BLaER1 treated with 17β-estradiol and CSF1 and Interleukin-3, amounts not matched to agents 10 nM and 100 nM (cell line): Measurements from ENCODE around the gene PDK3.

Source experiments
- H3K27ac ChIP-seq, 11 experiments: shearing (Covaris generic); formaldehyde crosslinking; 2 replicates each; pipeline ENCODE4 v1.8.1; 2022
- H3K27me3 ChIP-seq, 11 experiments: shearing (Covaris generic); formaldehyde crosslinking; 2 replicates each; pipeline ENCODE4 v1.8.1; 2022
- H3K36me3 ChIP-seq, 11 experiments: shearing (Covaris generic); formaldehyde crosslinking; 2 replicates each; pipeline ENCODE4 v1.8.1; 2022
- H3K4me1 ChIP-seq, 10 experiments: shearing (Covaris generic); formaldehyde crosslinking; 2 replicates each; pipeline ENCODE4 v1.8.1; 2022
- H3K4me2 ChIP-seq, 11 experiments: shearing (Covaris generic); formaldehyde crosslinking; 2 replicates each; pipeline ENCODE4 v1.8.1; 2022
- H3K4me3 ChIP-seq, 10 experiments: shearing (Covaris generic); formaldehyde crosslinking; 2 replicates each; pipeline ENCODE4 v1.8.1; 2022
- H3K9ac ChIP-seq, 11 experiments: shearing (Covaris generic); formaldehyde crosslinking; 2 replicates each; pipeline ENCODE4 v1.8.1; 2022
- H3K9me3 ChIP-seq, 11 experiments: shearing (Covaris generic); formaldehyde crosslinking; replicated peaks in 1 of 11; 2 replicates each; pipeline ENCODE4 v1.8.1; 2022
- H4K20me1 ChIP-seq, 11 experiments: shearing (Covaris generic); formaldehyde crosslinking; 2 replicates each; pipeline ENCODE4 v1.8.1; 2022
- Cebpa-rat ChIP-seq, 11 experiments: shearing (Covaris generic); IDR thresholded peaks; 2 replicates each; pipeline ENCODE4 v1.8.1; 2022

Gene PDK3

GRCh38 chrX:24577091-24577490, 112.0 kb downstream of the PDK3 start:
- Histone ChIP-seq H3K4me2 (no peak overlapping the region), H3K27ac (no peak overlapping the region)
- TF ChIP-seq Cebpa-rat (IDR thresholded peaks at IDR 0.05): no peak

More at GRCh38 chrX:24577091-24577490, 112.0 kb downstream of the PDK3 start:
- H3K9me3 ChIP-seq: no peaks in the 10 kb centered on the region
- H4K20me1 ChIP-seq: no peaks in the 10 kb centered on the region
- H3K4me1 ChIP-seq: no peaks in the 10 kb centered on the region
- no peak overlapping the region for H3K4me3 ChIP-seq
- H3K9ac ChIP-seq: no peak overlapping the region
- H3K36me3 ChIP-seq: no peaks in the 10 kb centered on the region
- no peaks in the 10 kb centered on the region; a peak in 2 of 22 replicates for H3K27me3 ChIP-seq
